SH-SY5Y (cell line): Measurements from ENCODE around the gene PRKCH.

Experiments
- GATA2 ChIP-seq: IDR thresholded peaks from 2 replicates; pipeline ENCODE4 v1.6.1; 2011; ENCODE audit warnings: mild to moderate bottlenecking, low read depth, low read length
- GATA3 ChIP-seq: IDR thresholded peaks from 2 replicates; pipeline ENCODE4 v1.6.1; 2011; ENCODE audit warnings: low read depth, mild to moderate bottlenecking, low read length, moderate library complexity

PRKCH gene

DNA sequence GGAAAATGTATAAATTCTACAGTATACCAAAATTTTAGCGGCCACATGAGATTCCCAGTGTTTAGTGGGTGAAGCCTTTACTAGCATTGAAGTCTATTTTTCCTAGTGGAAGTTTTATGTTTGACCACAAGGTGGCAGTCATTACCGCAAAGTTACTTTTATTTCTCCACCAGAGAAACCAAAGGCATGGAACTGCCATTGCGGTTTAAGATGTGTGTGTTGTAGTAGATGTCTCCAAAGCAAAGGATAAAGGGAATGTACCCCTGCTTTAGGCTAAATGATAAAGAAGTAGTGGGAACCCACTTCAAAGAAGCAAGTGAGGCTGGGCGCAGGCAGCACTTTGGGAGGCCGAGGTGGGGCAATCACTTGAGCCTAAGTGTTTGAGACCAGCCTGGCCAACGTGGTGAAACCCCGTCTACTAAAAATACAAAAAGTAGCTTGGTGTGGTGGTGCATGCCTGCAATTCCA is 140.5 kb downstream of the PRKCH start:
- TF ChIP-seq GATA3 (no peak), GATA2 (no peak)

DNA sequence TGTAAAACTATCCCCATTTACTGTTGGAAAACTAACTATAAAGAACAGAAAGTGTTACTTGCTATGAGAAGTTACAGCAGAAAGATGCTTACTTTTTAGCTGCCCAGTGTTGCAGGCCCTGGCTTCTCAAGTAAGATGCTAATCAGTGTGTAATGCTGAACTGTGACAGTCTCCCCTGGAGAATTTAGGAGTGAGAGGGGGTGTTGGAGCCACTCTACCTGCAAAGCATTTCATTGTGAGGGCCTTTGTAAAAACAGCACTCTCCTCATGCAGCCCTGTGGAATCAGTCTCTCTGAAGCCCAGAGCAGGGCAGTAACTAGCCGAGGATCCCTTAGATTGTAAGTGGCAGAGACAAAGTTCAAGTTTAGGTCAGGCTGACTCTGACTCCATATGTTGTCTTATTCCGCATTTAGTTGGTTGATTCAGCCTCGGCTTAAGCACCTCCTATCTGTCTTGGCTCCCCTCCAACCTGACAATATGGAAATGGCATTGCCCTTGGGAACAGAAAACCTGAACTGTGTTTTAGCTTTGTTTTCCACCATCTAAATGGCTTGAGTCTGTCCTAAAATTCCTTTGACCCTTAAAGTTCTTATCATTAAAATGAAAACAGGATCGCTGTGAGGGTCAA is 141.3 kb downstream of the PRKCH start:
- peak; percentile 64 for TF ChIP-seq GATA2
- no peak for TF ChIP-seq GATA3

DNA sequence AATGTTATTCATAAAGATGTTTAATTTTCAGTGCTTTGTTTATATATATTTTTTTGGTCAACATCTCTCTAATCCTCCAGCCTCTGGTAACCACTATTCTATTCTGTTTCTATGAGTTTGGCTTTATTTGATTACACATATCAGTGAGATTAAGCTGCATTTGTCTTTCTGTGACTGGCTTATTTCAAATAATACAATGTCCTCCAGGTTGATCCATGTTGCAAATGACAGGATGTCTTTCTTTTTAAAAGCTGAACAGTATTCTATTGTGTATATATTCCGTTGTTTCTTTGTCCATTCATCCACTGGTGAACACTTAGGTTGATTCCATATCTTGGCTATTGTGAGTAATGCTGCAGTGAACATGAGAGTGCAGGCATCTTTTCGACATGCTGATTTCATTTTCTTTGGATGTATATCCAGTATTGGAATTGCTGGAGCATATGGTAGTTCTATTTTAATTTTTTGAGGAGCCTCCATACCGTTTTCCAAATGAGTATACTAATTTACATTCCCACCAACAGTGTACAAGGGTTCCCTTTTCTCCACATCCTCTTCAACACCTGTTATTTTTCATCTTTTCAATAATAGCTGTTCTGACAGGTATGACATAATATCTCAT is 142.4 kb downstream of the PRKCH start:
- 0 out of 2 replicates have a peak, but pooled peaks have one; percentile 25 for TF ChIP-seq GATA3
- no peak for TF ChIP-seq GATA2

- TF ChIP-seq GATA2 (no peak), GATA3 (no peak)
Measured at GRCh38 chr14:61466249-61466904, 145.0 kb downstream of the PRKCH start.

DNA sequence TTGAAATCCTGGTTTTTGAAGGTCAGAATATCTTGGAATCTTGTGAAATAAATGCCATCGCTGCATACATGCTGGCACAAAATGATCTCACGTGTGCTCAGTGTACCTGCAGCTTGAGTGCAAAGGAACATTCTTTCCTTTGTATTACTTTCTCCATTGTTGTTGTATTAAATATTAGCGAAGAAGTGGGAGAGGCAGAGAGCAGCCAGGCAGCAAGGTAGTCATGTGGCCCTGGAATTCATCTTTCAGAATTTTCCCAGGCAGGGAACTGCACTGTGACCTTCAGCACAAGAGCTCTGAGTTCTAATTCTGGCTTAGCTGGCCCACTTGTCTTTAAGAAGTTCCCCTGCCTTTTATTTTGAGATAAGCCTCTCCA is 145.5 kb downstream of the PRKCH start:
- TF ChIP-seq GATA2: no peak
- TF ChIP-seq GATA3: no peak

GRCh38 chr14:61467296-61467695 is 145.9 kb downstream of the PRKCH start:
- TF ChIP-seq GATA2 (no peak), GATA3 (no peak)

- TF ChIP-seq GATA3: no peak
- TF ChIP-seq GATA2: no peak
Measured at GRCh38 chr14:61468063-61468825, 146.9 kb downstream of the PRKCH start.

DNA sequence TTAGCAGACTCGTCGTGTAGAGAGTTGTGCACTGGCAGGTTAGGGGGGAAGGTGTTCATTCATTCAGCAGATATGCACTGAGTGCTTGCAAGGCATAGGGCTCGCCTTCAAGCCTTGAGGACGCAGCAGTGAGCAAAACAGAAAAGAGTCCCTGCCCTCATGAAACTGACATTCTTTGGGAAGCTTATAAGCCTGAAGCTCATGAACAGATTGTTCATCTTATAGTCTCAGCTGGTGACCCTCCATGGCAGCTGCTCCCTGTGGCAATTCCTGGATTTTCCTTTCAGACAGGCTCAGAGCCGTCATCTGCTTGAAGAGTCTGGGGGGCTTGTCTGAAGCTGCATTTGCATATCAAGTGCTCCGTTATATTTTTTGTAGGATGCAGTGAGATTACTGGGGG is 148.4 kb downstream of the PRKCH start:
- TF ChIP-seq GATA3 (no peak), GATA2 (no peak)

- no peak for TF ChIP-seq GATA3
- no peak for TF ChIP-seq GATA2
Measured at GRCh38 chr14:61470261-61470960, 149.0 kb downstream of the PRKCH start.

DNA sequence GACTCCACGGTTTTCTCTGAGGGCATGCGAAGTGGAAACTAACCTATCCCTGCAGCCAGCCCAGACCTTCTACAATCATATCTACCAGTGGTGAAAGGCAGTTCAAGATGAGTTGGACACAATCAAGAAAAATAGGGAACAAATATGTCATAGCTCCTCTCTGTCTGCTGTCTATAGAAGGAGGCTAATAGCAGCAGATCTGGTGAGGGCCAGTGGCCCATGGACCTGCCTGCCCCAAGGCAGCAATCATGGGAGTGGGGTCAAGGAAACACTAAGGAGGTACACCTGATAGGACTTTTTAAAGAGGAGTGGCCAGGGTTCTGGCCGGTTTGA is 149.5 kb downstream of the PRKCH start:
- TF ChIP-seq GATA2 (no peak), GATA3 (no peak)

GRCh38 chr14:61471297-61472005 is 150.1 kb downstream of the PRKCH start:
- peak; percentile 82 for TF ChIP-seq GATA2
- TF ChIP-seq GATA3: peak; percentile 34; the same call in 1 of the 2 replicates

DNA sequence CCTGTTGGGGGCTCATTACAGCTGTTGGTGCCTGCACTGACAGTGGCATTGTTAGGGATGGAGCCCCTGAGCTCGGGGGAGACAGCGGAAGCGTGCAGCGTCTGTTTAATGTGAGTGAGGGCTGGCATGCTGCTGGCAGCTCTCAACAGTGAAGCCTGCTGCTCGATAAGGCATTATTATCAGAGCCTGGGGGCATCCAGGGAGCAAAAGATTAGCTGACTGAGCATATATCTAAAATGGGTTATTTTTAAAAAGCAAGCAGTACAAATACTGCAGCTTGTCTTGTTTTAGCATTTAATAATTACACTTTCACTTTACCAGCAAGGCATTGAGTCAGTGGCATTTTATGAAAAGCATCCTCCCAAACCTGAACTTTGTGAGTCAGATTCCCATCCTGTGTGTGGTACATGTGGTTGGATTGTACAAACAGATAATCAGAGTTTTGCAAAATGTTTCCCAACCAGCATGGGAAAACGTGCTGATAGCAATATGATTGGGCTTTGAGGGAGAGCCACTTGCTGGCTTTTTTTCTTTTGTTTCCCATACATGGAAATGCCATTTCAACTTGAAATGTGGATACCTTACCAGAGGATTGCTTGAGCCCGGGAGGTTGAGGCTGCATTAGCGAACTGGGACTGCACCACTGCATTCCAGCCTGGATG is 150.8 kb downstream of the PRKCH start:
- TF ChIP-seq GATA2 (peak; percentile 98), GATA3 (peak; percentile 92)
